ENCODE results near the gene PNLIPRP3. TPM values are rescaled to one million over a fixed set of nuclear protein-coding genes. Genes with fewer than 3 reads are reported as not detected.

The PNLIPRP3 gene
- total RNA-seq, 1 donor from 2014 or later = not detected

GRCh38 chr10:116450861-116451260 is 23.2 kb downstream of the PNLIPRP3 start:
- intact Hi-C loops (cut with micrococcal nuclease) = no loop called here

DNA sequence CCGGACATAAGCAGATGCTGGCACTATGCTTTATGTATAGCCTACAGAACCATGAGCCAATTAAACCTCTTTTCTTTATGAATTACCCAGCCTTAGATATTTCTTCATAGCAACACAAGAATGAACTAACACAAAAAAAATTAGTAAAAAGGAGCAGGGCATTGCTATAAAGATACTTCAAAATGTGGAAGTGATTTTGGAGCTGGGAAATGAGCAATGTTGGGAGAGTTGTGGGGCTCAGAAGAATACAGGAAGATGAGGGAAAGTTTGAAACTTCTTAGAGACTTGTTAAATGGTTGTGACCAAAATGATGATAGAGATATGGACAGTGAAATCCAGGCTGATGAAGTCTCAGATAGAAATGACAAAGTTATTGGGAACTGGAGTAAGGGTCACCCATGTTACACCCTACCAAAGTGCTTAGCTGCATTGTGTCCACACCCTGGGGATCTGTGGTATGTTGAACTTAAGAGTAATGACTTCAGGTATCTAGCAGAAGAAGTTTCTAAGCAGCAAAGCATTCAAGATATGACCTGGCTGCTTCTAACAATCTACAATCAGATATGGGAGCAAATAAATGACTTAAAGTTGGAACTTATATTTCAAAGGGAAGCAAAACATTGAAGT is 24.2 kb downstream of the PNLIPRP3 start:
- intact Hi-C loops (cut with micrococcal nuclease) = no loop called here

GRCh38 chr10:116452338-116452720 is 24.7 kb downstream of the PNLIPRP3 start:
- intact Hi-C loops (cut with micrococcal nuclease) = no loop called here

GRCh38 chr10:116457488-116457887 is 29.8 kb downstream of the PNLIPRP3 start:
- intact Hi-C loops (cut with micrococcal nuclease) = no loop called here

GRCh38 chr10:116460219-116460618 is 32.6 kb downstream of the PNLIPRP3 start:
- intact Hi-C loops (cut with micrococcal nuclease) = no loop called here

GRCh38 chr10:116461680-116462079 is 34.0 kb downstream of the PNLIPRP3 start:
- intact Hi-C loops (cut with micrococcal nuclease) = no loop called here

DNA sequence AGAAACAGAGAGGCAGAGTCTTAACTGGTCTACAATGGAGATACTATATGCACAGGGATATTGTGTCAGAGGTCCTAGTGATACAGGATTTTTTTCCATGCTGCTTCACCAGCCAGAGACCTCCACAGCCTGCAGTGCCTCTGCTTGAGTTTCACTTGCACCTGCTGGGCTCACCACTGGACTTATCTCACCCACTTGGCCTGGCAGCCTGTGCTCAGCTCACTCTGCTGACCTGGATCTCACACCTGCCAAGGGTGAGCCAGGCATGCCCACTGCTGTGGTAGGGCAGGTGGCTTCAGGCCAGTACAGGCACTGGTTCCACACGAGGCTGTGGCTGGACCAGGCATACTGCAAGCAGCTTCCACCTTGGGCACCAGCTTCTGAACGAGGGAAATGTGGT is 36.6 kb downstream of the PNLIPRP3 start:
- intact Hi-C loops (cut with micrococcal nuclease) = no loop called here

DNA sequence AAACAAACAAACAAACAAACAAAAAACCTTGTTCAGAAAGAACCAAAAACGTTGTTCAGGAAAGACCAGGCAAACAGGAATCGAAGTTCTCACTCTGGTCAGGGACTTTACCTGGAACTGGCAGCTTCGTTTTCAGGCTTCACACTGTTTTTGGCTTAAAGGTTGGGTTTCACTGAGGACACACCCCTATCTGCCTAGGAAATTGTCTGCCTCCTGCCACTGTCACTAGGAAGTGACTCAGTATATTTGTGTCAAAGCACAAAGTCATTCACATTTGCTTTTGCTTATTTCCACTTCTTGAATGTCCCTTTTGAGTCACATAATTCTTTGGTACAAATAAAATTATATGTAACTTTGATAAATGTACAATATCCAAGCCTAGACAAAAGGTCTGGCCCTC is 37.9 kb downstream of the PNLIPRP3 start:
- intact Hi-C loops (cut with micrococcal nuclease) = no loop called here

DNA sequence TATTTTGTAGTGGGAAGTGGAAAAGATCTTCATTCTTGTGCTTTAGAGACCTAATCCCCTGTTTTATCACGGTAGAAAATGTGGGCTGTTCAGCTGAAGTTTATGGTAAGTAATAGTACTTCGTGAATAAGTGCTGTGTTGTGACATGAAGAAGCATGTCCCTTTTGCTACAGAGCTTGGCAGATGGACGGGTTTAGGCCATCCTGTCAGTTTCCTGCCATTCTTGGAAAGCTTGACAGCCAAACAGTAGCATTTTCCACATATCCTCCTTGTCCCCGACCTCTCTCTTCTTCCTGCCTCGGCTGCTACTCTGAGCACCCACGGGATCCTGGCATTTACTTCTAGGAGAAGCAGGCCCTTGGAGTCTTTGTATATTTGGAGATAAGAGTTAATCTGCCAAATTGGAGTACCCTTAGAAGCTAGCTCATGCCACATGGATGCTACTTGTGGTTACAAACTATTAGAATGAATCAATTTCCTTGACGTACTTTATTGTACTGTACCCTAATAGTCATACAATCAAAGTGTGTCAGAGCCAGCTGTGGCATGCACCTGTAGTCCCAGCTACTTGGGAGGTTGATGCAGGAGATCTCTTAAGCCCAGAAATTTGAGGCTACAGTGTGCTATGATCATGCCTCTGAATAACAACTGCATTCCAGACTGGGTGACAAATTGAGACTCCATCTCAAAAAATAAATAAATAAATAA is 39.2 kb downstream of the PNLIPRP3 start:
- intact Hi-C loops (cut with micrococcal nuclease) = no loop called here

DNA sequence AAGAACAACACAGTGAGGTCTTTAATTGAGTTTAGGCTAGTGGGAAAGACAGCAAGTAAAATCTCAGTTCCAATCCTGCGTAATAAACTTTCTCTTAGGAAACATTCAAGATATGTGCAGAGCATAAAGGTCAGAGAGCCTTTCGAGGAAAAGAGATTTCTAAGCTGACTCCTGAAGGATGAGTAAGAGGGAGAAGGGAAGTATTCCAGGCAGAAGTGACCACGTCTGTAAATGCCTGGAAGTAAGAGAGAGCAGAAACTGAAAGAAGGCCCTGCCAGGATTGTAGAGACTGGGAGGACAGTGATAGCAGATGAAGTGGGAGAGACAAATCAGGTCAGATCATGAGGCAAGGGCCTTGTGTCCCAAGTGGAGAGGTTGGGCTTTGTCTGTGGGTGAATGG is 41.8 kb downstream of the PNLIPRP3 start:
- intact Hi-C loops (cut with micrococcal nuclease) = no loop called here

DNA sequence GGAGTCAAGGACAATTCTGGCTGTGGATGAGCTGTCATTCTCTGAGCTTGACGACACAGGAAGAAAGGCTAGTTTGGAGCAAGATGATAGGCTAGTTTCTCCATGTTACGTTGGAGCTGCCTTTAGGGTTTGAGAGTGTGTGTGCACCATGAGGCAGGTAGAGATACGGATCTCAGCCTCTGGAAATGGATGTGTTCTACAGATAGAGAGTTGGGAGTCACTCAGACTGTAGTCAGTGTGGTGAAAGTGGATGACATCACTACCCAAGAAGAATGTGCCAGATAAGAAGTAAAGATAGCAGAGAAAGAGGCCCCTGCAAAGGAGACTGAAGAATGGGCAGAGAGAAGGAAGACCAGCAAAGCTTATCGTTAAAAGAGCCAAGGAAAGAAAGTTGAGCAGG is 42.4 kb downstream of the PNLIPRP3 start:
- intact Hi-C loops (cut with micrococcal nuclease) = no loop called here

GRCh38 chr10:116470768-116471415 is 43.2 kb downstream of the PNLIPRP3 start:
- intact Hi-C loops (cut with micrococcal nuclease) = no loop called here

DNA sequence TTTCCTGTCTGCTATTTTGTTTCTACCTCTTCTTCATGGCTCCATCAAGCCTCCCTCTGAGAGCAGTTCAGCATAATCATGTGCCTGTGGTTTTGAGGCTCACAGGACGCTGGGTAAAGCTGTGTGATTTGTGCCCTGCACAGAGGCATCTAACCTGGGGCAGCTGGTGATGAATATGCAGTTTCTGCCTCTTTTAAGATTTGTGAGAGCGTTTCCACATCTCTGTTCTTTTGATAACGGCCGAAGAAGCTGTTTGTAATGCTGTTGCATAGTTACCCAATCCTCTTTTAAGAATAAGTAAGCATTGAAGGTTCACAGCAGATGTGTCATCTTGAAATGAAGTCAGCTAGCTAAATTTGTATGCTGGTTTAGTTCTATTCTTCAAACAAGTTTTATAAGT is 45.2 kb downstream of the PNLIPRP3 start:
- intact Hi-C loops (cut with micrococcal nuclease) = no loop called here

GRCh38 chr10:116475866-116476265 is 48.2 kb downstream of the PNLIPRP3 start:
- intact Hi-C loops (cut with micrococcal nuclease) = no loop called here

GRCh38 chr10:116476461-116476860 is 48.8 kb downstream of the PNLIPRP3 start:
- intact Hi-C loops (cut with micrococcal nuclease) = no loop called here

DNA sequence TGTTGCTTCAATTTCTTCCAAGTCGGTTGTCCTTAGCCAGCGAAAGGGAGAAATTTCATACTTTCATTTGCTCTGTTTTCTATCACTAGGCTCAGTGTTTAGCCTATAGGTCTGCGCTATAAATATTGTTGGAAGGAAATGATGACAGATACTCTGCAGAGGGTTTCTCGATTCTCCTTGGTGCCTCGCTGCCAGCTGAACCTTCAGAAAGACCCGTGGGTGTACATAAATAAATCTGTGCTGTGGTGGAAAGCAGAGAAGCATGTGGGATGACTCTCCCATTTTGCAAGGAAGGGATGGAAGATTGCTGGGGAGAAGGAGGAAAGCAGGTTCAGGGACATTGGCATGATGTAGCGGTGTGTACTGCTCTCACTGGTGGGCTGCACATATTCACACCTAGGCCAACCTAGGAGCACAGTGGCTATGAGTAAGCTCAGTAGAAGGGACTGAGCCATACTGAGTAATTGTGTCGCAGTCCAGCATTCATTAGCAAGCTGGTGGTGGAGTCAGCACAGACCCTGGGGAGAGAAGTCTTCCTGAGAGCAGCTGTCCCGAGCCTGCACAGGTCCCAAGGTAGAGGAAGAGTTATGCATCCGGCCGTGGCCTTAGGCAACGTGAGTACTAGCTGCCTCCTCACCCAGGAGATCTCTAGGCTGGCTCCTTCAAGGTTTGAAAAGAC is 50.5 kb downstream of the PNLIPRP3 start:
- intact Hi-C loops (cut with micrococcal nuclease) = no loop called here

DNA sequence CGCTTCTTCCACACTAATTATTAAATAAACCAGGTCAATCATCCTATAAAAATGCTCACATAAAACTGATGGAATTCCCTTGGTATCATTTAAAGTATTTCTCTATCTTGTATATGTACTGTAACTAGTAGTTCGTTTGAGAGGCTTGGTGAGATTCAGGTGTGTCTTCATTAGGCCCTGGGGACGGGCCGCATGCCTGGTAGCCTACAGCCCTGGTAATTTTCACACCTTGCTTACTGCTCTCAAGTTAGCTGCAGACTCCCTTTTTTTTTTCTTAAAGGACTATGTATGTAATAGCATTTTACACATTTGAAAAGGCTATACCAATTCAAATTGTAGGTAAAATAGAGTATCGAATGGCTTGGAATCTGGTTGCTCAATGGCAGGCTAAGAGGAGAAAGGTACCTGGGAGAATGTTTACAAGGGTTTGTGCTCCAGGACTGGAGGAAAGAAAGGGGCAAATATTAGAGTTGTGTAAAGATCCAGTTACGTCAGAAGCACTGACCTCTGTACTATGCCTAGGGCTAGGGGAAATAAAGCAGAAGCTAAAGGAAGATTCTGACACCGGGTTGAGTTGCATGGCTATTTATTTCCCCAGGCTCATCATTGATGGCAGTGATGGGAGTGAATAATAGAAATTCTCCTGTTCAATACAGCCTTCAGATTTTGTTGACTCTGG is 59.3 kb downstream of the PNLIPRP3 start:
- intact Hi-C loops (cut with micrococcal nuclease) = no loop called here

- intact Hi-C loops (cut with micrococcal nuclease) = no loop called here
Observed at GRCh38 chr10:116487522-116488430, 60.1 kb downstream of the PNLIPRP3 start.

DNA sequence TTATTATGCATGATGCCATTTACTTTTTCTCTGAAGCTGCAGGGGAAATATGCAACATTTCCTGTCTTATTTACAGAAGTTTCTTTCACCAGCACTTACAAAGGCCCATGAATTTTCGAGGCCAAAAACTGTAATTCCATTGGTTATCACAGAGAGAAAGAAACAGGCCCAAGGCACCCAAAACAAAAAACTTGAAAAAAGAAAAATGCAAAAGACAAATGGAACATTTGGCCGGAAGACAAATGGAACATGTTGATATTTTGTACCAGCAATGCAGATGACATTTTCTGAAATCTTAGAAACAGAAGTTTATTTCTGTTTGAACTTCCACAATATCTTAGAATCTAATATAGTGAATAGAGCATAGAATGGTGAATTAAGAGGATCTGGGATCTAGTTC is 61.8 kb downstream of the PNLIPRP3 start:
- intact Hi-C loops (cut with micrococcal nuclease) = no loop called here

DNA sequence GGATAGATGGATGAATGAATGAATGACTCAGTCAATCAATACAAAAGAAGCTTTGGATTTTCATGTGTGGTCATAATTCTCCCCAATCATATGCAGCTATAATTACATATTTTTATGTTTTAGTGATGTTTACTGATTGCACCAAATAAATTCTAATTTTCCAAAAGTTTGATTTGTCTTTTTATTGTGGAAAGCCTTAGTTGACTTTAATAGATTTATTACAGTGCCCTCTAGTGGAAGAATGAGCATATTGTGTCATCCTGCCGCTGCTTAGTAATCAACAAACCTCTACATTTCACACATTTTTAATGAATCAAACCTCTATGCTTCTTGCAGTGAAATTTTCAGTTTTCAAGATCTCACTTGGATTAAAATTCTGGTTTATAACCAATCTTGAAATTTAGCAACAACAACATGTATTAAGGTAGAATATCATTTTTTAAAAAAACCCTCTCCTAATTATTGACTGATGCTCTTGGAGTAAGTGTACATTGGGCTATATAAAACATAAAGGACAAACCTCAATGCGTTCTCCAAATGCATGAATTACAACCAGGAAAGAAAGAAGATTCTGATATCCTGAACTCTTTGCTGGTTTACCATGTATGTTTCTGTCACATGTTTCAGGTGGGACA is 62.5 kb downstream of the PNLIPRP3 start:
- intact Hi-C loops (cut with micrococcal nuclease) = loop anchor here (1.0 to 5.0 kb wide), 2 partner anchors 46 to 1318 kb away; no protein-coding TSS in a partner anchor
